GM10266 (cell line): Measurements from ENCODE around the gene GALNS.

ENCODE experiments used
- DNase-seq: peaks from one replicate; pipeline ENCODE4 v3.0.0; 2012; ENCODE audit errors: extremely low spot score
- TF ChIP-seq, protein P1 (sequence below): IDR thresholded peaks from 2 replicates; pipeline ENCODE4 v1.5.1; 2012; ENCODE audit warnings: mild to moderate bottlenecking, low read depth; ENCODE audit not compliant: control insufficient read depth, insufficient read depth; ENCODE audit errors: missing control alignments

Gene GALNS

DNA sequence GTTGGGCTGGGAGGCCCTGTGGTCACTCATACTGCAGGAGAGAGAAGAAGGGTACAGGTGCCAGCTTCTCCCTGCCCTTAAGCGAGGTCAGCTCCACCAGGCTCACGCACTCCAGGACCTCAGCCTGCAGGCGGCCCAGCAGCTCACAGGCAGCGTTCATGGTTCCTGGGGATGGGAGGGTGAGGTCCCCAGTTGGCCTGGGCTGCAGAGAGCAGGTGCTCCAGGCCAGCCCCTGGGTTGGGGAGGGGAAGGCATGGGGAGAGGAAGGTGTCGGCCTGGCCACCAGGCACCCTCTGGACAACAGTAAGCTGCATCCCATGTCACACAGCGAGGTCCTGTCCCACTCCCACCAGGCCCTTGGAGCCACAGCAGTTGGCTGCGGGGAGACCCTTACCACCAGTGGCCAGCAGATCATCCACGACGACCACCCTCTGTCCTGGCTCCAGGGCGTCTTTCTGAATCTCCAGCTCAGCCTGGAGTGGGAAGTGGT, 47.0 kb downstream of the GALNS start:
- TF ChIP-seq, protein P1, sequence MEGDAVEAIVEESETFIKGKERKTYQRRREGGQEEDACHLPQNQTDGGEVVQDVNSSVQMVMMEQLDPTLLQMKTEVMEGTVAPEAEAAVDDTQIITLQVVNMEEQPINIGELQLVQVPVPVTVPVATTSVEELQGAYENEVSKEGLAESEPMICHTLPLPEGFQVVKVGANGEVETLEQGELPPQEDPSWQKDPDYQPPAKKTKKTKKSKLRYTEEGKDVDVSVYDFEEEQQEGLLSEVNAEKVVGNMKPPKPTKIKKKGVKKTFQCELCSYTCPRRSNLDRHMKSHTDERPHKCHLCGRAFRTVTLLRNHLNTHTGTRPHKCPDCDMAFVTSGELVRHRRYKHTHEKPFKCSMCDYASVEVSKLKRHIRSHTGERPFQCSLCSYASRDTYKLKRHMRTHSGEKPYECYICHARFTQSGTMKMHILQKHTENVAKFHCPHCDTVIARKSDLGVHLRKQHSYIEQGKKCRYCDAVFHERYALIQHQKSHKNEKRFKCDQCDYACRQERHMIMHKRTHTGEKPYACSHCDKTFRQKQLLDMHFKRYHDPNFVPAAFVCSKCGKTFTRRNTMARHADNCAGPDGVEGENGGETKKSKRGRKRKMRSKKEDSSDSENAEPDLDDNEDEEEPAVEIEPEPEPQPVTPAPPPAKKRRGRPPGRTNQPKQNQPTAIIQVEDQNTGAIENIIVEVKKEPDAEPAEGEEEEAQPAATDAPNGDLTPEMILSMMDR, result no peak
- DNase-seq, result no peak

DNA sequence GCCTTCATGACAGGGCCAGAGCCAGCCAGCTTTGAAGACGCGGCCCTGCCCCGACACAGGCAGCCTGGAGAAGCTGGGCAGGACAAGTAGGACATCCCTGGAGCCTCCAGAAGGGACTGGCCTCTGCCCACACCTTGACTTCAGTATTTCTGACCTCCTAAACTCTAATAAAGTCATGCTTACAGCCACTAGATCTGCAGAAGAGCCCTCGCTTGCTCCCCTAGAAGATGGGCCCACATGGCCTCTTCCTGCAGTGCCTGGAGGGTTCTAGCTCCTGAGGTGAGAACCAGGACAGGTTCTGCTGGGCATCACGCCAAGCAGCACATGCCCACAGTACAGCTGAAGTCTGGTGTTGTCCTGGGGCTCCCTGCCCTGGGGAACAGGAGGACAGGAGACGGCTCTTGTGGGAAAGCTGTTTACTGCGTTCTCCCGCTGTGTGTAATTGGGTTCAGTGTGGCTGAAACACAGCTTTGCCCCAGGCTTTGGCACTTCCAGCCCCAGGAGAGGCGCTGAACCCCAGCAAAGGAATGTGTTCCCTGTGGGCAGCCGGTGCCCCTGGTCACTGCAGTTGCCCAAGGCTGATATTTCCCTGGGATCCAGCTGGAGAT, 47.6 kb downstream of the GALNS start:
- TF ChIP-seq, protein P1, result no peak
- no peak for DNase-seq

DNA sequence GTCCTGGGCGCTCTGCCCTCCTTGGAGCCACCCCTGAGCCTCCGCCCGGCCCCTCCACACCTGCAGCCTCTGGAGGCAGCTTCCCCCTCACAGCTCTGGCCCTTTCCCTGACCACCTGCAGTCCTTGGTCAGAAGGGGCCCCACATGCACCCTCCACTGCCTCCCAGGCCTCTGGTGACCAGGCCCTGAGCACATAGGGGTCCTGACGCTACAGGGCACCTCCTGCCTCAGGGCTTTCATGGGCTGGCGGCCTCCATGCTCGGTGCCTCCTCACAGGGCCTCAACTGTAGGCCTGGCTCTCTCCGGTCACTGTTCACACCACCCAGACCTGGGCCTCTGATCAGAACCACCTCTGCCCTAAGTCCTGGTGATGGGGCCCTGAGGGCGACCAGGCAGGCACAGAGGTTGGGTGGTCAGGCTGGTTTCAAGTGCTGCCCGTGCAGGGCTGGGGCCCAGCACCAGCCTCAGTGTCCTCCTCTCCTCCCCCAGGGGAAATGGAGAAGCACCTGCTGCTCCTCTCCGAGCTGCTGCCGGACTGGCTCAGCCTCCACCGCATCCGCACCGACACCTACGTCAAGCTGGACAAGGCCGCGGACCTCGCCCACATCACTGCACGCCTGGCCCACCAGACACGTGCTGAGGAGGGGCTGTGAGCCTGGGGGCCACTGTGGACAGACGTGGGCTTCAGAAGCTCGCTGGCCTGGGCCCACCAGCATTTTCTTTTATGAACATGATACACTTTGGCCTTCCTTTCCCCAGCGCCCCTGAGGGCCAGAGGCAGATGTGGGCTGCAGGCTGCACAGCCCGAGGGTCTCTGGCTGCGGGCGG, 48.9 kb downstream of the GALNS start:
- TF ChIP-seq, protein P1, result no peak

DNA sequence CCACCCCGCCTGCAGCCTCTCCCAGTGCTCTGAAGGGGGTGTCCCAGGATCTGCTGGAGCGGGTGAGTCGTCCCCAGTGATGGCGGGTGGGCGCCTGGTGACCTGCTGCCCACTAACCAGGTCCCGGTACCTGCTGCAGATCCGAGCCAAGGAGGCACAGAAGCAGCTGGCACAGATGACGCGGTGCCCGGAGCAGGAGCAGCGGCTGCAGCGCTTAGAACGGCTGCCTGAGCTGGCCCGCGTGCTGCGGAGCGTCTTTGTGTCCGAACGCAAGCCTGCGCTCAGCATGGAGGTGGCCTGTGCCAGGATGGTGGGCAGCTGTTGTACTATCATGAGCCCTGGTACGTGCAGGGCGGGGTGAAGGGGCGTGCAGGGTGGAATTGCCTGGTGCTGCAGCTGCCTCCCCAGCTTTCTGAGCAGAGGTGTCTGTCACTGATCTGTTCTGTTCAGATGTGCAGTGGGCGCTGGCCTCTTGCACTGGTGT, 49.6 kb downstream of the GALNS start:
- TF ChIP-seq, protein P1, result no peak

More for the DNA sequence above, 48.9 kb downstream of the GALNS start:
- no peak for DNase-seq

DNA sequence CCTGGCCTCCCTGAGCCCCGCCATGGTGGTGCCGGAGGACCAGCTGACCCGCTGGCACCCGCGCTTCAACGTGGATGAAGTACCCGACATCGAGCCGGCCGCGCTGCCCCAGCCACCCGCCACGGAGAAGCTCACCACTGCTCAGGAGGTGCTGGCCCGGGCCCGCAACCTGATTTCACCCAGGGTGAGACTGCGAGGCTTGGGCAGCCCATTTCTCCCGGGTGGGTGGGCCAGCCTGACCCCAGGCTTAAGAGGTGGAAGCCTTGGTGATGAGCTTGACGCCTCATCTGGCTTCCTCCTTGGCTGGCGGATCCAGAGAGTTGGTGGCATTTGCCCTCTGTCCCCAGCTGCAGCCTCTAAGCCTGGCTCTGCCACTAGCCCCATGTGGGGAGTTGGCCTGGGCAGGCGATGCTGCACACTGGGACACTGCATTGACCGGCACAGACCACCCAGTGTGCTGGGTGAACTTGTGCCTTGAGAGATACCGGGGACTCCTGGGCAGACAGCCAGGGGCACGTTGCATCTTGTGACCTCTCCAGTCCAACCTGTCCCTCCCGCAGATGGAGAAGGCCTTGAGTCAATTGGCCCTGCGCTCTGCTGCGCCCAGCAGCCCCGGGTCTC, 50.1 kb downstream of the GALNS start:
- no peak for DNase-seq
- TF ChIP-seq, protein P1, result no peak

More for the DNA sequence above, 49.6 kb downstream of the GALNS start:
- no peak for DNase-seq

DNA sequence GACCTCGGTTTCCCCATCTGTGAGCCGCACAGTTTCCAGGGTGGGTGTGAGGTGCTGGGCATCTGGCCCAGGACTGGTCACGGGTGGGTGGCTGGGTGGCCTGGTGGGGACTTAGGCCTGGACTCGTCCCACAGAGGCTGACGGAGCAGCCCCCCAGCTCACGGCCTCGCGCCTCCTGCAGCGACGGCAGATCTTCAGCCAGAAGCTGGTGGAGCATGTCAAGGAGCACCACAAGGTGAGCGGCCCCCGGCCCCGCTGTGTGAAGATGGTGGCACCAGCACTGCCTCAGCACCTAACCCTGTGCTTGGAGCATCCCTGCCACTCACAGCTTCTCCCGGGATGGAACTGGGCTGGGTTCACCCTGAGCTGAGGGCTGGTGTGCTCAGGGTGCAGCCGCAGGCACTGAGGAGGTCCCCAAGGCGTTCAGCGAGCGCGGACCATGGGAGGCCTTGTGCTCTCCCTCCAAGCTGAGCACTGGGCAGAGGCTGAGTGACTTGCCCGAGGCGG, 50.8 kb downstream of the GALNS start:
- DNase-seq, result no peak
- TF ChIP-seq, protein P1, result no peak

DNA sequence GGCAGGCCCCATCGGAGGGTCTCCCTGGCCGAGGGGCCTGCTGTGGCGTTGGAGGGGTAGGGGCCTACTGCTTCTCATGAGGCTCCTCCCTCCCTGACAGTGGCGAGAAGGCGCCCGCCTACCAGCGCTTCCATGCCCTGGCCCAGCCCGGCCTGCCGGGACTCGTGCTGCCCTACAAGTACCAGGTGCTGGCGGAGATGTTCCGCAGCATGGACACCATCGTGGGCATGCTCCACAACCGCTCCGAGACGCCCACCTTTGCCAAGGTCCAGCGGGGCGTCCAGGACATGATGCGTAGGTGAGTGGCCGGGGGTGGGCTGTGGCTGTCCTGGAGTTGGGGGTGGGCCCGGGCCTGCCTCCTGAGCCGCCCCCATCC, 51.4 kb downstream of the GALNS start:
- TF ChIP-seq, protein P1, result no peak
- DNase-seq, result no peak
